Stimulated activated CD4-positive, alpha-beta T cell treated with anti-CD3 and anti-CD28 coated beads, Interleukin-15, amount 100 ng/mL, for 1 hour (primary cell): ENCODE measurements around the gene PHACTR4.
"Not testable (repeated sequence)": the region's sequence is repeated elsewhere in the genome, so short reads cannot be mapped to it uniquely, and the experiment has no call there.

Experiments used
- DNase-seq, 2 donors: peaks; one replicate each; pipeline ENCODE4 v3.0.0-alpha.2; 2020; ENCODE audit warnings: low read depth in 1 of 2, low spot score in 1 of 2

PHACTR4 gene

DNA sequence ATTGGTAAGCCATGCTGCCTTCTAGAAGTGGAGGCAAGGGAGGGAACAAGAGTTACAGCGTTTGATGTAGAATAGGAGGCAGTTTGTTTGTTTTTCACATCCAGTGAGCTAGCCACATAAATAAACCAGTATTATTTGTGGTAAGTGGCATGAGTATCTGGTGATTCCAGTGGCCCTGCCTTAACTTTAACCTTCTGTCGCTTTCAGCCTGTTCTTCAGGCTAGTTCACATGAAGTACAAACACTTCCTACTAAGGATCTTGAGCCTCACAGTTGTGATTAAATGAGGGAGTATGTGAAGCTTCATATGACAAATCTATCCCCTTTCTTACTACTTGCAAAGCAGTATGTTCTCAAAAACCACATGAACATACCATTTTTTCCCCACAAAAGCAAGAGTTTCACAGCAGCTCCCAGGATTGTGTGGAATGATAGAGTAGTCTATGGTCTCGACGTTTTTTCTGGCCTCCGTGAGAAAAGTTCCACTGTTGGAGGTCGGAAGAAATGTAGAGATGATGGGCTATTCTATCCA lies 59.5 kb downstream of the PHACTR4 start:
- no peak for DNase-seq

DNA sequence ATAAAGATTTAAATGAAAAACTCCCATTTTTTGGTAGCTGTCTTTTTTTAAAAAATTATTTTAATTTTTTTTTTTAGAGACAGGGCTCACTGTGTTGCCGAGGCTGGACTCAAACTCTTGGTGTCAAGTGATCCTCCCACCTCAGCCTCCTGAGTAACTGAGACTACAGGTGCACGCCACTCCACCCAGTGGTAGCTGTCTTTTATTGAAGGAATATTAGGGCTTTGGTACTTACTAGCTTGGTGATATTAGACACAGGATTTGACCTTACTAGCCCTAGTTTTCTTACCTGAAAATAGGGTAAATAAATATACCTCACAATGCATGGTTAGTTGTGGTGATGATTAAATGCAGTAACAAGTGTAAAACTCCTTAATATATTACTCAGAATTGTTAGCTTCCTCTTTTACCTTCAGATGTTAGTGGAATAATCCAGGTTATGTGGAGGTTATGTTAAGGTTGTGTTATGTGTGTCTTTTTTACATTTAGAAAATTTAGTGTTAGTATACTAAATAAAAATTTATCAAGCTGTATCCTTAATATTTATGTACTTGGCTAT lies 66.8 kb downstream of the PHACTR4 start:
- no peak for DNase-seq

DNA sequence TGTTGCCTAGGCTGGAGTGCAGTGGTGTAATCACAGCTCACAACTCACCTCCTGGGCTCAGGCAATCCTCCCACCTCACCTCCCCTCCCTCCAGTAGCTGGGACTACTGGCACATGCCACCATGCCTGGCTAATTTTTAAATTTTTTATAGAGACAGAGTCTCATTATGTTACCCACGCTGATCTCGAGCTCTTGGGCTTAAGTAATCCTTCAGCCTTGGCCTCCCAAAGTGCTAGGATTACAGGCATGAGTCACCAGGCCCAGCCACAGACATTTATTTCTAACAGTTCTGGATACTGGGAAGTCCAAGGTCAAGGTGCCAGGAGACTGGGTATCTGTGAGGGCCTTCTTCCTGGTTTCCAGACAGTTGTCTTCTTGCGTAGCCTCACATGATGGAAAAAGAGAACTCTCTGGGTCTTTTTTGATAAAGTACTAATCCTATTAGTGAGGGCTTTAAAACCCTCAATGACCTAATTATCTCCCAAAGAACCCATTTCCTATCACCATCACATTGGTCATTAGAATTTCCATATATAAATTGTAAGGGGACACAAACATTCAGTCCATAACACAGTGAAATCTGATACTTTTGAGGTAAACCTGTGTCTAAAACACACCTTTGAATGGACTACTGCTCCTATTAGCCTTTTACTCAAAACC lies 67.9 kb downstream of the PHACTR4 start:
- DNase-seq = no peak

DNA sequence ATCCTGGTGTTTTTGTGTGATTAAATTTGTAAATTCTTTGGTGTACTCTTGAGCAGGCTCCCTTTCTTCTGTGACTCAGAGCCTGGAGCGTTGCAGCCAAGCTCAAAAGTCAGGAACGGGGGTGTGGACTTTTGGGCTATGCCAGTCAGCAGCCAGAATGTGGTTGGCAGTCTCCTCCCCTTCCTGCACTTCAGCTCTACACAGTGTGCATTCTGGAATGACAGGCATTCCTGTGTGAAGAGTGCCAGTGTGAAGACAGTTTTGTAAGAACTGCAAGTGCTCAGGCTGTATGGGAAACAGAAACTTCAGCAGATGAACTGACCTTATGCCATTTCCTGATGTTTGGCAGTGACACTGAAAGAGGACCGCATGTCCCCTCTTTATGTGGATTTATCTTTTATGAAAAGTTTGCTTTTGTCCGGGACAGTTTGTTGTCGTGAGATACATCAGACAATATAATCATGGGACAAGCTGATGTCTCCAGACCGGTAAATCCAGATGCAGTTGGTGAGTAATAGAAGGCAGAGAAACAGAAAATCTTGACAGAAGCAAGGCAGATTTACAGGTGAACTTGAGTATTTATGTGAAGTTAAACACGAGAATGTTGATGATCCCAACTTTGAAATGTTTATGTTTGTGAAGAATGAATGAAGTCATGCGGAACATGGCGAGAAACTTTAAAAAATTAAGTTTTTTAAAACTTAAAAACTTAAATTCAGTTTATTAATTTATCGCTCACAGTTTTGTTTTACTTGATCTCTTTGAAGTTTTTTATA lies 68.6 kb downstream of the PHACTR4 start:
- no peak for DNase-seq

DNA sequence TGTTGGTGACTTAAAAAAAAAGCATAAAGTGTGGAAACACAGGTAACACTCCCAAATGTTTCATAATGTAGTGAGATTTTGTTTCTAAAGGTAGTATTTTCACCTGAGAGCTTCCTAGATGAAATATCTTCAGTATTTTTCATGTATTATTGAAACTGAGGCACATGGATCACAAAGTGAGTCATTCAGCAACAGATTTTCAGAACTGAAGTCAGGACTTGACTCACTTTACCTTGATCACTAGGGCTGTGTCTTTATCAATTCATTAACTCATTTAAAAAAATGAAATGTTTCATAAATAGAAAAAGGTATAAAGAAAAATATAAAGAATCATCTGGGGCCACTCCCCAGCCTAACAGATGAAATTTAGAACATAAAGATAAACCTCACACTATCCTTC lies 69.8 kb downstream of the PHACTR4 start:
- no peak for DNase-seq

DNA sequence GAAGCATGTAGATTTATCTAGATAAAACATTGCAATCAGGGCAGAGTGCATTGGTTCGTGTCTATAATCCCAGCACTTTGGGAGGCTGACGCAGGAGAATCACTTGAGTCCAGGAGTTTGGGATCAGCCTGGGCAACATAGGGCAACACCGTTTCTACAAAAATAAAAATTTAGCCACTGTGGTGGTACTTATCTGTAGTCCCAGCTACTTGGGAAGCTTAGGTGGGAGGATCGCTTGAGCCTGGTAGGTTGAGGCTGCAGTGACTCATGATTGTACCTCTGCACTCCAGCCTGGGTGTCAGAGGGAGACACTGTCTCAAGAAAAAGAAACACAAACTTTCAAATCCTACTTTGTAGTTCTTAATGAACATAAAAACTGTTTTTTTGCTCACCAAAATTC lies 72.1 kb downstream of the PHACTR4 start:
- DNase-seq = no peak

DNA sequence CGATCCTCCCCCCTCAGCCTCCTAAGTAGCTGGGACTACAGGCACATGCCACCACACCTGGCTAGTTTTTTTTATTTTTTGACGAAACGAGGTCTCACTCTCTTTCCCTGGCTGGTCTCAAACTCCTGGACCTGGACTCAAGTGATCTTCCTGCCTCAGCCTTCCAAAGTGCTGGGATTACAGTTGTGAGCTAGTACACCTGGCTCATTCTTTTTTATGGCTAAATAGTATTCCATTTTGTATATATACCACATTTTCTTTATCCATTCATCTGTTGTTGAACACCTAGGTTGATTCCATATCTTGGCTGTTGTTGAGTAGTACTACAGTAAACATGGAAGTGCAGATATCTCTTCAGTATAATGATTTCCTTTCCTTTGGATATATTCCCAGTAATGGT lies 74.0 kb downstream of the PHACTR4 start:
- no peak for DNase-seq

DNA sequence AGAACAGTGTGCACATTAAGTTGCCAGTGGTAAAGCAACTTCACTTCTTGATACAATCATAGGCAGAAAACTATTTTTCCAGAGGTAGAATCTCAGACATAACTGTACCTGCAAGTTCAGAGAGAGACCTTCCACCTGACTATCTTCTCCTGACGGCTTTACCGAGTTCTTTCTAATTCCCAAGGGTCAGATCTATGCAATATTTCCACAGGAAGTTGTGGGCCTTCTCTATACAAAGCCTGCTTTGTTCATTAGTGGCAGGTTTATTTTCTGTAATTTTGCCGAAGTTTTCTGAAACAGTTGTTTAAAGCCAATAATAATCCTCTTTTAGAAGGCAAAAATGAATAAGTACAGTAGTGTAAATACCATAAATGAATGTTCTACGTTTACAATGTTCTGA lies 78.1 kb downstream of the PHACTR4 start:
- no peak for DNase-seq

DNA sequence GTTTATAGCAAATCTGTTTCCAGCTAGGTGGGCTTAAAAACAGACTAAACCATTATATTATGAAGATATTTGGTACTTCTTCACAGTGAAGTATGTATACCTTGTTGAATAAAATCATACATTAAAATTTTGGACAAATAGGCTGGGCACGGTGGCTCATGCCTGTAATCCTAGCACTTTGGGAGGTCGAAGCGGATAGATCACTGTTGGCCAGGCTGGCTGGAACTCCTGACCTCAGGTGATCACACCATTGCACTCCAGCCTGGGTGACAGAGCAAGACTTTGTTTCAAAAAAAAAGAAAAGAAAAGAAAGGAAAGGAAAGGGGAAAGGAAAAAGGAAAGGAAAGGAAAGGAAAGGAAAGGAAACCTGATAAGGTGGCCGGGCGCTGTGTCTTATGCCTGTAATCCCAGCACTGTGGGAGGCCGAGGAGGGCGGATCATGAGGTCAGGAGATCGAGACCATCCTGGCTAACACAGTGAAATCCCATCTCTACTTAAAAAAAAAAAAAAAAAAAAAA lies 78.6 kb downstream of the PHACTR4 start:
- not testable (repeated sequence) for DNase-seq

DNA sequence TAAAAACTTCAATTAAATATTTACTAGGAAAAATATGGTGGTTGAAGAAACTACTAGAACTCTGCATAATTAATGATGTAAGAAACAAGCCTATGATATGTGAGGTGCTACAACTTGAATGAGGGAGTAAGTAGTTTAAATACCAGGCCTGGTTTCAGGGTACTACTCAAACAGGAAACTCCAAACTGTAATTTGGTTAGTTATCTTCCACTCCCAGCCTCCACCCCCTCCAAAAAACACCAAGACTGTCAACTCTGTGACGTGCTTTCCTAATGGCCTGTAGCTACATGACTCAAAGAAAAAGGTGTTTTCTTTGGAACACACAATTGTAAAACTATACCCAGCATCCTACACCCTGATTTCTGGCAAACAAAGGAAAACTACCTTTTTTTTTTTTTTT lies 80.4 kb downstream of the PHACTR4 start:
- DNase-seq = no peak

DNA sequence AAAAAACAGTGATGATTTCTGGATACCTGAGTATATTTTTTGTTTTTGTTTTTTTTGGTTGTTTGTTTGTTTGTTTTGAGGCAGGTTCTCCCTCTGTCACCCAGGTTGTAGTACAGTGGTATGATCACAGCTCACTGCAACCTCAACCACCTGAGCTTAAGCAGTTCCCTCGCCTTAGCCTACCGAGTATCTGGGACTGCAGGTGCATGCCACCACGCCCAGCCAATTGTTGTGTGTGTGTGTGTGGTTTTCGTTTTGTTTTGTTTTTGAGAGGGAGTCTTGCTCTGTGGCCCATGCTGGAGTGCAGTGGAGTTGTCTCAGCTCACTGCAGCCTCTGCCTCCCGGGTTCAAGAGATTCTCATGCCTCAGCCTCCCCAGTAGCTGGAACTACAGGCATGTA lies 81.0 kb downstream of the PHACTR4 start:
- no peak for DNase-seq

DNA sequence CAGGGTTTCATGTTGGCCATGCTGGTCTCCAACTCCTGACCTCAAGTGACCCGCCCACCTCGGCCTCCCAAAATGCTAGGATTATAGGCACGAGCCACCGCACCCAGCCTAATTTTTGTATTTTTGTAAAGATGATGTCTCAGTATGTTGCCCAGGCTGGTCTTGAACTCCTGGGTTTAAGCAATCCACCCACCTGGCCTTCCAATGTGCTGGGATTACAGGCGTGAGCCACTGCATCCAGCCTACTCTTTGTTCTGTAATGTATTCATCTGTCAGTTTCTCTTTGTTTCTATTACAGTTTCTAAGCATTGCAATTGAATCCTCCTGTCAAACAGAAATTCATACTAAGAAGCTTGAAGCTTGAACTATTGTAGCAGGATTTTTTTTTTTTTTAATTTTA lies 81.5 kb downstream of the PHACTR4 start:
- DNase-seq = no peak

DNA sequence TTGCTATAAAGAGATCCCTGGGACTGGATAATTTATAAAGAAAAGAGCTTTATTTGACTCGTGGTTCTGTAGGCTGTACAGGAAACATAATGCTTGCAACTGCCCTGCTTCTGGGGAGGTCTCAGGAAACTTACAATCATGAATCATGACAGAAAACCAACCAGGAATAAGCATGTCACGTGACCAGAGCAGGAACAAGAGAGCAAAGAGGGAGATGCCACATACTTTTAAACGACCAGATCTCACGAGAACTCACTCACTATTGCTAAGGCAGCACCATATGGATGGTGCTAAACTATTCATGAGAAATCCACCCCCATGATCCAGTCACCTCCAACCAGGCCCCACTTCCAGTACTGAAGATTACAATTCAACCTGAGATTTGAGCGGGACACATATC lies 86.5 kb downstream of the PHACTR4 start:
- no peak for DNase-seq

DNA sequence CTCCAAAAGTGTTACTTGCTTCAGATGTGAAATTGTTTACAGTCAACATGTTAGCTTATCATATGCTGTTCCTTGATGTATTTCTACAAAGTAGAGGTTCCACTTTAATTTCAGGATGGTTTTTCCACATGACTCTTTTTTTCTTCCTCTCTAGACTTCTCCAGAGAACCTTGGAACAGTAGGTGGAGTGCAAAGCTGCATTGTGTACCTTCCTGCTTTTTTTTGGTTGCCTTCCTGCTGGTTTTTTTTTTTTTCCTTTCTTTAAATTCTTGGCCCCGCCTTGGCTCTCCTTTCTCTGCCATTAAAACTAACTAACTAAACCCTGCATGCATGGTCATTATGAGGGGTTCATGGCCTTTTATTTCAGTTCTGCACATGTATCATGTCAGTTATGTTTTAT lies 88.1 kb downstream of the PHACTR4 start:
- no peak for DNase-seq

DNA sequence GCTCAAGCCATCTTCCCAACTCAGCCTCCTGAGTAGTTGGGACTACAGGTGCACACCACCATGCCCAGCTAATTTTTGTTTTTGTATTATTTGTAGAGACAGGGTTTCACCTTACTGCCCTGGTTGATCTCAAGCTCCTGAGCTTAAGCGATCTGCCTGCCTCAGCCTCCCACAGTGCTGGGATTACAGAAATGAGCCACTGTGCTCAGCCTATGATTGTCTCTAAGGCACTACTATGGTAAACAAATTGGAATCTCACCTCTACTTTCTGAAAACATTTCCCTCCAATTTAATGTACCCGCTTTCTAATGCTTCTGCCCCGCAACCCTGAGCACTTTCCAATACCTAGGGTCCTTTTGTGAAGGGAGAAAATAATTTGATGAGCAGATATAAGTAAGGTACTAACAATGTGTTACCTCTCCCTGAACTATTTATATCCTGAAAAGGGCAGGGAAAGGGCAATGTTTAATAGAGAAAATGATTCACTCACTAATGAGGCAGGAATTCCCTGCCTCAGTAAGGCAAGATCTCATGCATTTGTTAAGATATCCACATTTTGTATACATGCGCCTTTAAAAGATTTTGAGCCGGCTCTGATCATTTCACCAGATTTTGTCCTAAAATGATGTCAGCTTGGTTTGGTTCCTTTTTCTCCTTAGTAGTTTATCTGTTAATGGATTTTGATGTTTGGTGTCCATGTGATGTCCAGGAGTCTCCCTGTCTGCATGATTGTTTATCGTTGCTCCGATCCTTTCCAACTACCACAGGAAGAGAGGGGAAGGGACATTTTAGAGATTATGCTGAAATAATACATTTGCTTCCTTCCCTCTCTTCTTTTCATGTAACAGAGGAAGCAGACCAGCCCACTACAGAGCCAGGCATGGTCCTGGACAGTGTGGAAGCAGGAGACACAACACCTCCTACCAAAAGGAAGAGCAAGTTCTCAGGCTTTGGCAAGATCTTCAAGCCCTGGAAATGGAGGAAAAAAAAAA lies 89.0 kb downstream of the PHACTR4 start:
- no peak for DNase-seq

DNA sequence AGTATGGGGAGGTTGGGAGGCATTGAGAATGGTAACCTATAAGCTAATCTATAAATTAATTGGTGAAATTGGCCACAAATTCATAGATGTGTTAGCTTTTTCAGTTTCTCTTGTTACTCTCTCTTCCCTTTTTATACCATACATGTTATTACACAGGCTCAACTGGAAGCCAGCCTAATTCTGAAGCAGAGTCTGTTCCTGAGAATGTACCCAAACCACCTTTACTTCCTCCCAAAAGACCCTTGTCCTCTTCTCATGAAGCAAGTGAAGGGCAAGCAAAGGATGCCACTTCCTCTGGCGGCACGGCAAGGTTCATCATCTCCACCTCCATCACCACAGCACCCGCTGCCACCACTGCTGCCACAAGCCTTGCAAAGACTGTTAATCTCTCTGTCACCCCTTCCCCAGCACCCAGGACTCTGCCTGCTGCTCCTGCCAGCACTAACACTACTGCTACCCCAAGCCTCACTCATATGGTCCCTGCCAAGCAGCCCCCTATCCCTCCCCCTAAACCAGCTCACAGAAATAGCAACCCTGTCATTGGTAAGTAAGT lies 96.8 kb downstream of the PHACTR4 start:
- DNase-seq = no peak

DNA sequence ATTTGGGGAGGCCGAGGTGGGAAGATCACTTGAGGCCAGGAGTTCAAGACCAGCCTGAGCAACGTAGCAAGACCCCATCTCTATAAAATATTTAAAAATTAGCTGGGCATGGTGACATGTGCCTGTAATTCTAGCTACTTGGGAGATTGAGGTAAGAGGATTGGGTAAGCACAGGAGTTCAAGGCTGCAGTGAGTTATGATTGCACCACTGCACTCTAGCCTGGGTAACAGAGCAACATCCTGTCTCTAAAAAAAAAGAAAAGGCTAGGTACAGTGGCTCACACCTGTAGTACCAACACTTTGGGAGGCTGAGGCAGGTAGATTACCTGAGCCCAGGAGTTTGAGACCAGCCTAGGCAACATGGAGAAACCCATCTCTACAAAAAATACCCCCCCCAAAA lies 100.6 kb downstream of the PHACTR4 start:
- no peak for DNase-seq

DNA sequence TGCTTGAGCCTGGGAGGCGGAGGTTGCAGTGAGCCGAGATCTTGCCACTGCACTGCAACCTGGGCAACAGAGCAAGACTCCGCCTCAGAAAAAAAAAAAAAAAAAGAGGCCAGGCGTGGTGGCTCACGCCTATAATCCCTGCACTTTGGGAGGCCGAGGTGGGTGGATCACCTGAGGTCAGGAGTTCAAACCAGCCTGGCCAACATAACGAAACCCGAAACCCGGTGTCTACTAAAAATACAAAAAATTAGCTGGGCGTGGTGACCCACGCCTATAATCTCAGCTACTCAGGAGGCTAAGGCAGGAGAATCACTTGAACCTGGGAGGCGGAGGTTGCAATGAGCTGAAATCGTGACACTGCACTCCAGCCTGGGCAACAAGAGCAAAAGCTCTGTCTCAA lies 110.0 kb downstream of the PHACTR4 start:
- not testable (repeated sequence) for DNase-seq

DNA sequence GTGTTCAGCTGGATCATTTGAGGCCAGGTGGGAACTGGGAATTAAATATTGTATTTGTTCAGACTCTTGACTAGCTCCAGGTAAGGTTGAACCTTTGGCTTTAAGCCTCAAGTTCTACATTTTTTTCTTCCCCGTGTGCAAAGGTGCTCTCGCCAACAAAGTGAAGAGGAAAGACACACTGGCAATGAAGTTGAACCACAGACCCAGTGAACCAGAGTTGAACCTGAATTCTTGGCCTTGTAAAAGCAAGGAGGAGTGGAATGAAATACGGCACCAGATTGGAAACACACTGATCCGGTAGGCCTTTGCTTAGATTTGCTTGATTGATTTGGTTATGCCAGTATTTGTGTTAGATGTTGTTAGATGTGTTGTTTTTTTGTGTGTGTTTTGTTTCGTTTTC lies 110.8 kb downstream of the PHACTR4 start:
- DNase-seq = no peak

DNA sequence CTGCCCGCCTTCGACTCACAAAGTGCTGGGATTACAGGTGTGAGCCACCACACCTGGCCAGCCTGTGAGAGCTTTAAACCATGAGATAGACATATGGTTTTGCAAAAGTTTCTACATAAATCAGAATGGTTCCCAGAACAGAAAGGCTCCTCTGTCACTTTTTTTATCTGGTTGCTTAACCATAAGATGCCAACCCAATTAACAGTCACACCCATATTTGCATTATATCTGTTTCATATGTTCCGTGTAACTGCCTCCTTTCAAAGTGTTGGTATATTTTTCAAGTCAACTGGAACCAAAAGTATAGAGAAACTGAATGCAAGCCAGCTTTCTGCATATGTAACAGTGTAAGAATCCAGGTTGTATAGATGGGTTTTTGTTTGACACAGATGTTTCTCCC lies 112.6 kb downstream of the PHACTR4 start:
- DNase-seq = no peak

DNA sequence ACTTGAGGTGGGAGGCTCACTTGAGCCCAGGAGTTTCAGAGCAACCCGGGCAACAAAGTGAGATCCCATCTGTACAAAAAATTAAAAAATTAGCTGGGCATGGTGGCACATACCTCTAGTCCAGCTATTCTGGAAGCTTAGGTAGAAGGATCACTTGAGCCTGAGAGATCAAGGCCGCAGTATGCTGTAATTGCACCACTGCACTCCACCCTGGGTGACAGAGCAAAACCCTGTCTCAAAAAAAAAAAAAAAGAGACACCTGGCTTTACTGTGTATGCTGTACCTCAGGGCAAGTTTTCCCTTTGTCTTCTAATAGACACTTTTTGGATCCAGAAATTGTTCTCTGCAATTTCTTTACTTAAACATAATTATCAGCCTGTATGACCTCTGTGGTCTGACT lies 113.2 kb downstream of the PHACTR4 start:
- DNase-seq = no peak
